ENCODE data around the gene TRIP12.

DNA sequence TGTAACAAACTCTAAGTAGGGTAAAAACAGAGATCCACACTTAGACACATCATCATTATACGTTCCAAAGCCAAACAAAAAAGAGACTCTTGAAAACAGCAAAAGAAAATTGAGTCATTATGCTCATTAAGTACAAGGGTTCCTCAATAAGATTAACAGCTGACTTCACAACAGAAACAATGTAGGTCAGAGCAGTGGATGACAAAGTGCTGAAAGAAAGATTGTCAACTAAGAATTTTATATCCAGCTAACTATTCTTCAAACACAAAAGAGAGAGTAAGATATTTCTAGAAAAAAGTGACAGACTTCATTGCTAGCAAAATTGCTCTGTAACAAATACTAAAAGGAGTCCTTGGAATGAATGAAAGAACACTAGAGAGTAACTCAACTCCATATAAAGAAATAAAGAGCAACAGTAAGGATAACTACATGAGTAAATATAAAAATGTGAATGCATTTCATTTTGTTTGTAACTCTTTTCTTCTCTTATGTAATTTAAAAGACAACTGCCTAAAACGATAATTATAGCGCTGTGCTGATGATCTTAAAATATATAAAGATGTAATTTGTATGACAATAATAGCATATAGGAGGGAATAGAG, 183.7 kb downstream of the TRIP12 start:
- no peak for TF ChIP-seq CTCF (IDR thresholded peaks at IDR 0.05)
- no peak for TF ChIP-seq POLR2A (IDR thresholded peaks at IDR 0.05)

All from Peyer's patch (tissue), 4 donors.